GM12878 (cell line): Measurements from ENCODE around the gene DHPS. TPM values are rescaled to one million over a fixed set of nuclear protein-coding genes. Genes with fewer than 3 reads are reported as not detected.

ENCODE experiments used
- ATAC-seq: fragments of 200-7000 bp; cut with Tn5 transposase; 3 replicates; pipeline ENCODE4 v1.9.1; 2020; ENCODE audit warnings: mild to moderate bottlenecking, moderate library complexity
- BruUV-seq: library from RNA; stranded (reverse); fragments of 400-500 nt; replicated peaks from 2 replicates; lab custom pipeline; 2021; lab: Mats Ljungman, UMichigan
- CTCF ChIA-PET: fragments of 300-600 bp; sonication (Branson Sonifier 250); formaldehyde crosslinking; extraction: SDS; loops from one replicate; lab custom pipeline; 2021; ENCODE audit warnings: inconsistent platforms; lab: Yijun Ruan, JAX
- POLR2A ChIA-PET: fragments of 350-600 bp; formaldehyde crosslinking; extraction: SDS; loops from one replicate; lab custom pipeline; 2021; ENCODE audit warnings: inconsistent platforms; lab: Charles Lee
- RAD21 ChIA-PET: fragments of 300-600 bp; sonication (Branson Sonifier 250); formaldehyde crosslinking; loops from one replicate; lab custom pipeline; 2023; ENCODE audit warnings: antibody characterized with exemption; ENCODE audit not compliant: unreplicated experiment; lab: Charles Lee
- SMC1A ChIA-PET: fragments of 300-600 bp; sonication (Branson Sonifier 250); formaldehyde crosslinking; loops from one replicate; lab custom pipeline; 2023; ENCODE audit not compliant: unreplicated experiment, uncharacterized antibody; lab: Charles Lee
- DNase-seq: peaks from one replicate; pipeline ENCODE4 v3.0.0-alpha.2; 2011; ENCODE audit warnings: low read depth, low spot score
- FAIRE-seq: peaks from 3 replicates; lab custom pipeline; 2011; peaks lifted over from hg19 to GRCh38; lab: Jason Lieb, UNC
- H2AFZ ChIP-seq: 2 replicates; pipeline ENCODE4 v1.6.0; 2011; ENCODE audit warnings: low read depth, low read length, control low read depth; ENCODE audit not compliant: control insufficient read depth
- H3K27ac ChIP-seq: 2 replicates; pipeline ENCODE4 v1.5.1; 2011; ENCODE audit warnings: control low read depth; ENCODE audit not compliant: control insufficient read depth, insufficient read depth
- H3K27me3 ChIP-seq, 2 experiments: replicated peaks in 1 of 2; 2 replicates each; pipeline versions ENCODE4 v1.6.0 to v1.6.1; 2011; ENCODE audit warnings: low read length in 1 of 2; ENCODE audit not compliant: control insufficient read depth in 2 of 2, insufficient read depth in 2 of 2
- H3K36me3 ChIP-seq, 2 experiments: 2 replicates each; pipeline ENCODE4 v1.5.1; 2011; ENCODE audit warnings: low read length in 1 of 2; ENCODE audit not compliant: control insufficient read depth in 2 of 2, insufficient read depth in 2 of 2
- H3K4me1 ChIP-seq: 2 replicates; pipeline ENCODE4 v1.6.1; 2011; ENCODE audit warnings: mild to moderate bottlenecking, low read length, moderate library complexity, mixed read lengths; ENCODE audit not compliant: control insufficient read depth, insufficient read depth
- H3K4me2 ChIP-seq: 2 replicates; pipeline ENCODE4 v1.6.0; 2011; ENCODE audit warnings: control low read depth; ENCODE audit not compliant: control insufficient read depth, insufficient read depth
- H3K4me3 ChIP-seq: fragments of 200-600 bp; sonication (generic); 2 replicates; pipeline ENCODE4 v1.5.1; 2016
- H3K79me2 ChIP-seq: 2 replicates; pipeline ENCODE4 v1.6.0; 2011; ENCODE audit warnings: low read length; ENCODE audit not compliant: control insufficient read depth, insufficient read depth
- H3K9ac ChIP-seq: 2 replicates; pipeline ENCODE4 v1.8.0; 2011; ENCODE audit warnings: low read length, control low read depth, mixed read lengths; ENCODE audit not compliant: control insufficient read depth, insufficient read depth
- H3K9me3 ChIP-seq: replicated peaks from 3 replicates; pipeline ENCODE4 v1.5.1; 2011; ENCODE audit warnings: mild to moderate bottlenecking, low read length; ENCODE audit not compliant: control insufficient read depth, insufficient read depth
- H4K20me1 ChIP-seq: 2 replicates; pipeline ENCODE4 v1.6.0; 2011; ENCODE audit not compliant: control insufficient read depth, insufficient read depth
- CHD1 ChIP-seq: IDR thresholded peaks from 2 replicates; pipeline ENCODE4 v1.6.1; 2012; ENCODE audit warnings: low read depth, low read length, improper control_type of control experiment
- EED ChIP-seq: sonication (generic); IDR thresholded peaks from 2 replicates; pipeline ENCODE4 v1.6.1; 2016; ENCODE audit warnings: antibody characterized with exemption, low read depth
- EGR1 ChIP-seq, 2 experiments: IDR thresholded peaks; 1 replicate in 1 of 2; 2 replicates in 1 of 2; pipeline ENCODE4 v1.6.1; 2011 to 2012; ENCODE audit warnings: low read depth in 2 of 2, low read length in 2 of 2, borderline replicate concordance in 1 of 2, mild to moderate bottlenecking in 1 of 2, moderate library complexity in 1 of 2
- FOXK2 ChIP-seq: fragments of 450-650 bp; IDR thresholded peaks from 2 replicates; pipeline ENCODE4 v1.6.1; 2017; ENCODE audit warnings: mild to moderate bottlenecking, moderate library complexity
- HDGF ChIP-seq: fragments of 450-650 bp; IDR thresholded peaks from 2 replicates; pipeline ENCODE4 v1.6.1; 2016; ENCODE audit warnings: antibody characterized with exemption
- IKZF2 ChIP-seq, 2 experiments: fragments of 450-650 bp; IDR thresholded peaks; 2 replicates each; pipeline ENCODE4 v1.6.1; 2017; ENCODE audit warnings: mild to moderate bottlenecking in 2 of 2, moderate library complexity in 2 of 2
- IRF4 ChIP-seq: IDR thresholded peaks from 2 replicates; pipeline ENCODE4 v1.6.1; 2011; ENCODE audit warnings: low read depth, low read length
- NFYA ChIP-seq: IDR thresholded peaks from 2 replicates; pipeline ENCODE4 v1.6.1; 2011; ENCODE audit warnings: low read depth, mild to moderate bottlenecking, low read length, improper control_type of control experiment, borderline replicate concordance
- PAX5 ChIP-seq: IDR thresholded peaks from 2 replicates; pipeline ENCODE4 v1.6.1; 2011; ENCODE audit warnings: low read depth, low read length, borderline replicate concordance
- RBBP5 ChIP-seq: fragments of 200-600 bp; sonication (generic); conservative IDR thresholded peaks from 2 replicates; pipeline ENCODE4 v1.6.1; 2016
- YBX1 ChIP-seq: fragments of 450-650 bp; IDR thresholded peaks from 2 replicates; pipeline ENCODE4 v1.6.1; 2016; ENCODE audit warnings: antibody characterized with exemption
- WGBS: methylation state at CpG from one replicate; pipeline ENCODE4 v1.1.6; 2016; ENCODE audit warnings: low lambda C conversion rate; ENCODE audit not compliant: insufficient replicate concordance, insufficient coverage; ENCODE audit errors: missing lambda C conversion rate; 5-methylcytosine and 5-hydroxymethylcytosine counted together
- in situ Hi-C: fragments of 300-500 bp; cut with MboI; formaldehyde crosslinking; loops from 9 replicates; pipeline ENCODE4 v1.14.3; 2018; ENCODE audit warnings: mixed read lengths
- intact Hi-C: fragments of 100-400 bp; cut with micrococcal nuclease; formaldehyde crosslinking; loops from one replicate; pipeline ENCODE4 v1.14.2; 2022; ENCODE audit not compliant: unreplicated experiment
- polyA plus RNA-seq, 11 experiments: library from polyadenylated mRNA; depleted of rRNA in 4 of 11; unstranded in 6 of 11; stranded (reverse) in 5 of 11; fragments of >200 nt; fragmentation: Nextera tagmentation in 4 of 11; fragmentation: Illumina TruSeq in 1 of 11; extraction: Ambion mirVana in 4 of 11; extraction: Trizol in 1 of 11; gene quantifications; 1 replicate in 1 of 11; 2 replicates in 10 of 11; pipeline versions ENCODE4 v1.2.1 to v1.2.3, GENCODE V29; 2011 to 2016; ENCODE audit warnings: inconsistent platforms in 2 of 11, missing spikeins in 2 of 11, low read depth in 1 of 11
- total RNA-seq, 4 experiments: library from RNA; depleted of rRNA in 3 of 4; stranded (reverse); fragments of >200 nt in 3 of 4; fragmentation: Illumina TruSeq in 1 of 4; extraction: Trizol in 1 of 4; gene quantifications; 2 replicates each; pipeline versions ENCODE4 v1.2.1 to v1.2.3, GENCODE V29; 2013 to 2021
- TF ChIP-seq, protein P1 (sequence below): fragments of 450-650 bp; conservative IDR thresholded peaks from 2 replicates; pipeline ENCODE4 v1.6.1; 2017; ENCODE audit warnings: mild to moderate bottlenecking, moderate library complexity
- TF ChIP-seq, protein P2 (sequence below): fragments of 150-350 bp; IDR thresholded peaks from 2 replicates; pipeline ENCODE4 v1.6.1; 2016; ENCODE audit warnings: low read depth, low read length
- TF ChIP-seq, protein P3 (sequence below): fragments of 450-650 bp; IDR thresholded peaks from 2 replicates; pipeline ENCODE4 v1.6.1; 2018; ENCODE audit warnings: mild to moderate bottlenecking, low read depth, moderate library complexity; ENCODE audit not compliant: partially characterized antibody
- TF ChIP-seq, protein P4 (sequence below): IDR thresholded peaks from 2 replicates; pipeline ENCODE4 v1.6.1; 2011; ENCODE audit warnings: low read depth, low read length, improper control_type of control experiment, borderline replicate concordance

DHPS gene
- total and polyA plus RNA-seq, 10 of the 15 experiments (the other 5 are each of a cell fraction or from before 2014, with no cell fraction given) = 36.4 to 104 (median 83.4) TPM

DNA sequence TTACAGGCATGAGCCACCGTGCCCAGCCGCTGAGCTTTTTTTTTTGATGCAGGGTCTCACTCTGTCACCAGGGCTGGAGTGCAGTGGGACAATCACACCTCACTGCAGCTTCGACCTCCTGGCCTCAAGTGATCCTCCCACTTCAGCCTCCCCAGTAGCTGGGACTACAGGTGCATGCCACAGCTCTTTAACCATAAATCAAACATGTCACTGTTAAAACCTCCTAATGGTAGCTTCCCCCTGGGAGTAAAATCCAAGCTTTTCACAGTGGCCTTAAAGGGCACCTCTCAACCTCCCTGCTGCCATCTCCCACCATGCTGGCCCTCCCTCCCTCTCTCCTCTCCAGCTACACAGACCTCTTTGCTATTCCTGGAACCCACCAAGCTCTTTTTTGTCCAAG lies 4.2 kb upstream of the DHPS start:
- Histone ChIP-seq H3K79me2 (no peaks in the 10 kb centered on the region), H3K4me2 (no peak overlapping the region), H3K9me3 (no peaks in the 10 kb centered on the region), H4K20me1 (no peaks in the 10 kb centered on the region), H3K36me3 (peaks cover 0 to 2% of the 10 kb centered on the region in 2 experiments; a peak in 3 of 4 replicates), H2AFZ (no peak overlapping the region), H3K4me1 (no peaks in the 10 kb centered on the region), H3K9ac (no peak overlapping the region), H3K4me3 (no peak overlapping the region), H3K27me3 (no peaks in the 10 kb centered on the region), H3K27ac (no peak overlapping the region)
- DNase-seq (no peak), FAIRE-seq (no peak), ATAC-seq (no peak)
- in situ Hi-C loops (no loop called here), intact Hi-C loops (no loop called here)
- BruUV-seq = no TSS peak
- CTCF ChIA-PET = interaction anchor here (1.1 to 1.6 kb wide), 2 partner anchors 9 to 110 kb away, joined by 4 to 7 read pairs; no protein-coding TSS in a partner anchor
- POLR2A ChIA-PET = interaction anchor here (0.6 to 1.5 kb wide), 3 partner anchors 8 to 37 kb away, joined by 3 to 5 read pairs (median 3); partner anchors contain the start of genes FBXW9 and TNPO2
- no peak for TF ChIP-seq PAX5
- no peak for TF ChIP-seq EED
- no peak for TF ChIP-seq RBBP5
- no peak for TF ChIP-seq IKZF2 (IDR thresholded peaks at IDR 0.05)
- TF ChIP-seq EGR1 (IDR thresholded peaks at IDR 0.05; ENCODE audit: borderline replicate concordance in 1 of 2, low read depth in 2 of 2, low read length in 2 of 2) = no peak
- no peak for TF ChIP-seq FOXK2
- no peak for TF ChIP-seq HDGF
- TF ChIP-seq IRF4 = no peak
- TF ChIP-seq, protein P1, sequence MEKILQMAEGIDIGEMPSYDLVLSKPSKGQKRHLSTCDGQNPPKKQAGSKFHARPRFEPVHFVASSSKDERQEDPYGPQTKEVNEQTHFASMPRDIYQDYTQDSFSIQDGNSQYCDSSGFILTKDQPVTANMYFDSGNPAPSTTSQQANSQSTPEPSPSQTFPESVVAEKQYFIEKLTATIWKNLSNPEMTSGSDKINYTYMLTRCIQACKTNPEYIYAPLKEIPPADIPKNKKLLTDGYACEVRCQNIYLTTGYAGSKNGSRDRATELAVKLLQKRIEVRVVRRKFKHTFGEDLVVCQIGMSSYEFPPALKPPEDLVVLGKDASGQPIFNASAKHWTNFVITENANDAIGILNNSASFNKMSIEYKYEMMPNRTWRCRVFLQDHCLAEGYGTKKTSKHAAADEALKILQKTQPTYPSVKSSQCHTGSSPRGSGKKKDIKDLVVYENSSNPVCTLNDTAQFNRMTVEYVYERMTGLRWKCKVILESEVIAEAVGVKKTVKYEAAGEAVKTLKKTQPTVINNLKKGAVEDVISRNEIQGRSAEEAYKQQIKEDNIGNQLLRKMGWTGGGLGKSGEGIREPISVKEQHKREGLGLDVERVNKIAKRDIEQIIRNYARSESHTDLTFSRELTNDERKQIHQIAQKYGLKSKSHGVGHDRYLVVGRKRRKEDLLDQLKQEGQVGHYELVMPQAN = no peak
- no peak for TF ChIP-seq CHD1
- TF ChIP-seq NFYA = no peak
- TF ChIP-seq, protein P2, sequence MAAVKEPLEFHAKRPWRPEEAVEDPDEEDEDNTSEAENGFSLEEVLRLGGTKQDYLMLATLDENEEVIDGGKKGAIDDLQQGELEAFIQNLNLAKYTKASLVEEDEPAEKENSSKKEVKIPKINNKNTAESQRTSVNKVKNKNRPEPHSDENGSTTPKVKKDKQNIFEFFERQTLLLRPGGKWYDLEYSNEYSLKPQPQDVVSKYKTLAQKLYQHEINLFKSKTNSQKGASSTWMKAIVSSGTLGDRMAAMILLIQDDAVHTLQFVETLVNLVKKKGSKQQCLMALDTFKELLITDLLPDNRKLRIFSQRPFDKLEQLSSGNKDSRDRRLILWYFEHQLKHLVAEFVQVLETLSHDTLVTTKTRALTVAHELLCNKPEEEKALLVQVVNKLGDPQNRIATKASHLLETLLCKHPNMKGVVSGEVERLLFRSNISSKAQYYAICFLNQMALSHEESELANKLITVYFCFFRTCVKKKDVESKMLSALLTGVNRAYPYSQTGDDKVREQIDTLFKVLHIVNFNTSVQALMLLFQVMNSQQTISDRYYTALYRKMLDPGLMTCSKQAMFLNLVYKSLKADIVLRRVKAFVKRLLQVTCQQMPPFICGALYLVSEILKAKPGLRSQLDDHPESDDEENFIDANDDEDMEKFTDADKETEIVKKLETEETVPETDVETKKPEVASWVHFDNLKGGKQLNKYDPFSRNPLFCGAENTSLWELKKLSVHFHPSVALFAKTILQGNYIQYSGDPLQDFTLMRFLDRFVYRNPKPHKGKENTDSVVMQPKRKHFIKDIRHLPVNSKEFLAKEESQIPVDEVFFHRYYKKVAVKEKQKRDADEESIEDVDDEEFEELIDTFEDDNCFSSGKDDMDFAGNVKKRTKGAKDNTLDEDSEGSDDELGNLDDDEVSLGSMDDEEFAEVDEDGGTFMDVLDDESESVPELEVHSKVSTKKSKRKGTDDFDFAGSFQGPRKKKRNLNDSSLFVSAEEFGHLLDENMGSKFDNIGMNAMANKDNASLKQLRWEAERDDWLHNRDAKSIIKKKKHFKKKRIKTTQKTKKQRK = no peak
- TF ChIP-seq, protein P3, sequence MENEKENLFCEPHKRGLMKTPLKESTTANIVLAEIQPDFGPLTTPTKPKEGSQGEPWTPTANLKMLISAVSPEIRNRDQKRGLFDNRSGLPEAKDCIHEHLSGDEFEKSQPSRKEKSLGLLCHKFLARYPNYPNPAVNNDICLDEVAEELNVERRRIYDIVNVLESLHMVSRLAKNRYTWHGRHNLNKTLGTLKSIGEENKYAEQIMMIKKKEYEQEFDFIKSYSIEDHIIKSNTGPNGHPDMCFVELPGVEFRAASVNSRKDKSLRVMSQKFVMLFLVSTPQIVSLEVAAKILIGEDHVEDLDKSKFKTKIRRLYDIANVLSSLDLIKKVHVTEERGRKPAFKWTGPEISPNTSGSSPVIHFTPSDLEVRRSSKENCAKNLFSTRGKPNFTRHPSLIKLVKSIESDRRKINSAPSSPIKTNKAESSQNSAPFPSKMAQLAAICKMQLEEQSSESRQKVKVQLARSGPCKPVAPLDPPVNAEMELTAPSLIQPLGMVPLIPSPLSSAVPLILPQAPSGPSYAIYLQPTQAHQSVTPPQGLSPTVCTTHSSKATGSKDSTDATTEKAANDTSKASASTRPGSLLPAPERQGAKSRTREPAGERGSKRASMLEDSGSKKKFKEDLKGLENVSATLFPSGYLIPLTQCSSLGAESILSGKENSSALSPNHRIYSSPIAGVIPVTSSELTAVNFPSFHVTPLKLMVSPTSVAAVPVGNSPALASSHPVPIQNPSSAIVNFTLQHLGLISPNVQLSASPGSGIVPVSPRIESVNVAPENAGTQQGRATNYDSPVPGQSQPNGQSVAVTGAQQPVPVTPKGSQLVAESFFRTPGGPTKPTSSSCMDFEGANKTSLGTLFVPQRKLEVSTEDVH = no peak
- no peak for TF ChIP-seq YBX1
- TF ChIP-seq, protein P4, sequence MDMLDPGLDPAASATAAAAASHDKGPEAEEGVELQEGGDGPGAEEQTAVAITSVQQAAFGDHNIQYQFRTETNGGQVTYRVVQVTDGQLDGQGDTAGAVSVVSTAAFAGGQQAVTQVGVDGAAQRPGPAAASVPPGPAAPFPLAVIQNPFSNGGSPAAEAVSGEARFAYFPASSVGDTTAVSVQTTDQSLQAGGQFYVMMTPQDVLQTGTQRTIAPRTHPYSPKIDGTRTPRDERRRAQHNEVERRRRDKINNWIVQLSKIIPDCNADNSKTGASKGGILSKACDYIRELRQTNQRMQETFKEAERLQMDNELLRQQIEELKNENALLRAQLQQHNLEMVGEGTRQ = no peak
- SMC1A ChIA-PET = no interaction called here
- RAD21 ChIA-PET = no interaction called here
- WGBS = 76% methylated on average over 3 of the region's 3 CpGs
